Endothelial cell of umbilical vein (primary cell): ENCODE data around the gene FGF2. TPM values are rescaled to one million over a fixed set of nuclear protein-coding genes. Genes with fewer than 3 reads are reported as not detected.

Experiments
- BruUV-seq: library from RNA; stranded (reverse); fragments of 400-500 nt; replicated peaks from 2 replicates; lab custom pipeline; 2021; lab: Mats Ljungman, UMichigan
- CTCF ChIA-PET: fragments of 300-600, 350-600 bp; sonication (Branson Sonifier 250); formaldehyde crosslinking; loops from one replicate; lab custom pipeline; 2021; ENCODE audit warnings: antibody characterized with exemption, inconsistent platforms; lab: Charles Lee
- POLR2A ChIA-PET: fragments of 300-600, 350-600 bp; sonication (Branson Sonifier 250); formaldehyde crosslinking; loops from one replicate; lab custom pipeline; 2021; ENCODE audit warnings: antibody characterized with exemption, inconsistent platforms; lab: Charles Lee
- DNase-seq: peaks from one replicate; pipeline ENCODE4 v3.0.0-alpha.2; 2011; ENCODE audit warnings: low read depth, low spot score
- FAIRE-seq: peaks from 2 replicates; lab custom pipeline; 2011; peaks lifted over from hg19 to GRCh38; lab: Jason Lieb, UNC
- H2AFZ ChIP-seq: 2 replicates; pipeline ENCODE4 v1.6.0; 2012; ENCODE audit warnings: low read depth, low read length, control low read depth, inconsistent platforms
- H3K27ac ChIP-seq: 2 replicates; pipeline ENCODE4 v1.5.1; 2011; ENCODE audit warnings: low read depth, mild to moderate bottlenecking, control low read depth, low read length, moderate library complexity; ENCODE audit not compliant: insufficient read depth
- H3K27me3 ChIP-seq, 2 experiments: 2 replicates each; pipeline versions ENCODE4 v1.6.0 to v1.6.1; 2011; ENCODE audit warnings: low read length in 2 of 2, mixed read lengths in 1 of 2; ENCODE audit not compliant: control insufficient read depth in 2 of 2, insufficient read depth in 2 of 2
- H3K36me3 ChIP-seq, 2 experiments: 2 replicates in 1 of 2; 3 replicates in 1 of 2; pipeline ENCODE4 v1.5.1; 2011; ENCODE audit warnings: low read length in 2 of 2, mild to moderate bottlenecking in 1 of 2, moderate library complexity in 1 of 2; ENCODE audit not compliant: control insufficient read depth in 2 of 2, insufficient read depth in 2 of 2; ENCODE audit errors: extremely low read depth in 1 of 2
- H3K4me1 ChIP-seq: 3 replicates; pipeline ENCODE4 v1.5.1; 2011; ENCODE audit warnings: mild to moderate bottlenecking, low read length; ENCODE audit not compliant: control insufficient read depth, insufficient read depth; ENCODE audit errors: extremely low read depth
- H3K4me2 ChIP-seq: 2 replicates; pipeline ENCODE4 v1.6.1; 2011; ENCODE audit warnings: low read length, control low read depth, mixed read lengths; ENCODE audit not compliant: insufficient read depth
- H3K4me3 ChIP-seq, 3 experiments: fragments of 200-600 bp in 1 of 3; sonication (generic), shearing (Covaris generic) in 1 of 3; replicated peaks in 1 of 3; 2 replicates each; pipeline ENCODE4 v1.5.1; 2011 to 2016; ENCODE audit warnings: control low read depth in 3 of 3, low read length in 3 of 3, mild to moderate bottlenecking in 2 of 3, inconsistent platforms in 1 of 3, low read depth in 1 of 3, moderate library complexity in 1 of 3; ENCODE audit not compliant: insufficient read depth in 1 of 3
- H3K79me2 ChIP-seq: 2 replicates; pipeline ENCODE4 v1.6.0; 2012; ENCODE audit warnings: low read length, inconsistent platforms; ENCODE audit not compliant: control insufficient read depth, insufficient read depth
- H3K9ac ChIP-seq: replicated peaks from 2 replicates; pipeline ENCODE3; 2011; ENCODE audit warnings: low read length, control low read depth; ENCODE audit not compliant: insufficient read depth; ENCODE audit errors: extremely low read depth
- H3K9me1 ChIP-seq: replicated peaks from 3 replicates; pipeline ENCODE4 v1.6.0; 2011; ENCODE audit warnings: mild to moderate bottlenecking, low read length; ENCODE audit not compliant: control insufficient read depth, insufficient read depth; ENCODE audit errors: extremely low read depth
- H3K9me3 ChIP-seq: replicated peaks from 2 replicates; pipeline ENCODE4 v1.5.1; 2012; ENCODE audit warnings: low read length, inconsistent platforms; ENCODE audit not compliant: control insufficient read depth, insufficient read depth
- H4K20me1 ChIP-seq: replicated peaks from 2 replicates; pipeline ENCODE3; 2011; ENCODE audit warnings: mild to moderate bottlenecking, low read length; ENCODE audit not compliant: control insufficient read depth, insufficient read depth; ENCODE audit errors: extremely low read depth
- CTCF ChIP-seq, 2 donors: IDR thresholded peaks; 1 replicate in 1 of 2; 2 replicates in 1 of 2; pipeline ENCODE4 v1.5.1; 2011; ENCODE audit warnings: low read length in 2 of 2, mild to moderate bottlenecking in 2 of 2, moderate library complexity in 2 of 2, control low read depth in 1 of 2, inconsistent platforms in 1 of 2, low read depth in 1 of 2; ENCODE audit not compliant: insufficient read depth in 1 of 2; ENCODE audit errors: extremely low read depth in 1 of 2
- EZH2 ChIP-seq: IDR thresholded peaks from 2 replicates; pipeline ENCODE4 v1.6.1; 2012; ENCODE audit warnings: borderline replicate concordance, low read depth, mild to moderate bottlenecking, moderate library complexity, low read length, inconsistent platforms; ENCODE audit not compliant: severe bottlenecking
- FOS ChIP-seq: IDR thresholded peaks from 2 replicates; pipeline ENCODE4 v1.6.1; 2011; ENCODE audit warnings: mild to moderate bottlenecking, low read length, moderate library complexity, borderline replicate concordance; ENCODE audit not compliant: insufficient read depth
- GATA2 ChIP-seq: IDR thresholded peaks from 2 replicates; pipeline ENCODE4 v1.7.0; 2011; ENCODE audit warnings: low read depth, mild to moderate bottlenecking, moderate library complexity, mixed read lengths, low read length; ENCODE audit not compliant: insufficient read length, insufficient read depth
- JUN ChIP-seq: IDR thresholded peaks from 2 replicates; pipeline ENCODE4 v1.6.1; 2011; ENCODE audit warnings: borderline replicate concordance, low read depth; ENCODE audit not compliant: insufficient read length, insufficient read depth
- MYC ChIP-seq: IDR thresholded peaks from one replicate; pipeline ENCODE4 v1.6.1; 2011; ENCODE audit warnings: mild to moderate bottlenecking, low read depth, low read length
- POLR2A ChIP-seq: IDR thresholded peaks from 2 replicates; pipeline ENCODE4 v1.6.1; 2012; ENCODE audit warnings: low read depth, mild to moderate bottlenecking, control low read depth, low read length
- POLR2AphosphoS5 ChIP-seq: IDR thresholded peaks from 2 replicates; pipeline ENCODE4 v1.6.1; 2012; ENCODE audit warnings: low read depth, mild to moderate bottlenecking, control low read depth, low read length, moderate library complexity; ENCODE audit not compliant: insufficient read depth
- dilution Hi-C: fragments of 300-500 bp; cut with MboI; formaldehyde crosslinking; loops from one replicate; pipeline ENCODE4 v1.15.0; 2019; ENCODE audit warnings: low sequenced_read_pairs; ENCODE audit not compliant: extremely low pct_ligation_motif_present
- intact Hi-C: fragments of 100-400 bp; cut with micrococcal nuclease; formaldehyde crosslinking; loops from one replicate; pipeline ENCODE4 v1.10.0; 2022
- polyA plus RNA-seq, 4 experiments: library from polyadenylated mRNA; depleted of rRNA in 3 of 4; stranded (reverse) in 3 of 4; unstranded in 1 of 4; fragments of >200 nt; gene quantifications; 2 replicates each; pipeline versions ENCODE4 v1.2.1 to v1.2.3, GENCODE V29; 2011 to 2012; ENCODE audit warnings: missing spikeins in 1 of 4
- total RNA-seq: library from RNA; stranded (reverse); gene quantifications from 2 replicates; pipeline ENCODE4 v1.2.3, GENCODE V29; 2021
- TF ChIP-seq, protein P1 (sequence below): IDR thresholded peaks from 2 replicates; pipeline ENCODE4 v1.6.1; 2011; ENCODE audit not compliant: insufficient read depth, insufficient read length

FGF2 gene
- total and polyA plus RNA-seq, 2 donors (not counting 3 experiments of a cell fraction or from before 2014, with no cell fraction given), result 4.6 to 23.9 TPM

DNA sequence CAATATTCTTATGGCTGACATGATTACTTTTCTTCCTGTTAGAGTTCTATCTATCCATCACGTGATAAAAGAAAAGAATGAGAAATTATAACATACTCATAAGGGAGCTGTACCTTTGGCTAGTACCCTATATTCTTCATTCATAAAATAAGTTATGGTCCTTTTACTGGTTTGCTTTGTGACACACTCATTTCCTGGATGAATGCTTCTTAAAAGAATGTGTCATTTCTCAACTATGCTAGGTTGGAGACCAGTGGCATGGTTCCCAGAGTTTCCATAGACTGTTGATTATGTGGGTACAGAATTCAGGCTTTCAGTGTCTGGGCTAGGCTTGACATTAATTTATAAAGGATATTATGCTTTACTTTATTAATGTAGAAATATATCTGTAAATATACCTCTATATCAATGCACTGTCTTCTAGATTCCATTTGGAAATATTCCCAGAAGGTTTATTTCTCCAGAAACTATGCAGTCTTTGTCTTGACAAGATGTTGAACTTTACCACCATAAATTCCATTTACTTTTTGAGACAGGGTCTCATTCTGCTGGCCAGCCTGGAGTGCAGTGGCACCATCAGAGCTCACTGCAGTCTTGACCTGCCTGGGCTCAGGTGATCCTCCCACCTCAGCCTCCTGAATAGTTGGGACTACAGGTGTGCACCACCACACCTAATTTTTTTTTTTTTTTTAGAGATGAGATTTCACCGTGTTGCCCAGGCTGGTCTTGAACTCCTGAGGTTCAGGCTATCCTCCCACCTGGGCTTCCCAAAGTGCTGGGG, 71.9 kb downstream of the FGF2 start:
- peaks cover 33% of the 10 kb centered on the region for H3K4me1 ChIP-seq
- no peaks in the 10 kb centered on the region for H3K9me3 ChIP-seq
- H3K79me2 ChIP-seq, result no peaks in the 10 kb centered on the region
- BruUV-seq, result no TSS peak
- ChIA-PET CTCF (interaction anchor here (0.9 to 2.3 kb wide), 3 partner anchors 16 to 166 kb away, joined by 3 to 9 read pairs (median 7); partner anchors contain the start of gene BBS12), POLR2A (no interaction called here)
- peak; percentile 74 for FAIRE-seq
- intact Hi-C loops (loop anchor here (2.0 kb wide), 2 partner anchors 72 to 134 kb away; partner anchors contain the start of gene FGF2), dilution Hi-C loops (no loop called here)
- no peak overlapping the region for H3K4me3 ChIP-seq
- H2AFZ ChIP-seq, result no peak overlapping the region
- H3K9me1 ChIP-seq, result no peaks in the 10 kb centered on the region
- H4K20me1 ChIP-seq, result no peaks in the 10 kb centered on the region
- DNase-seq, result peak; percentile 90
- peaks cover 0 to 2% of the 10 kb centered on the region in 2 experiments for H3K36me3 ChIP-seq
- H3K27ac ChIP-seq, result peak overlapping the region; percentile 76
- TF ChIP-seq MYC (no peak), POLR2A (peak; percentile 24), JUN (peak; percentile 94), FOS (peak; percentile 90), POLR2AphosphoS5 (peak; percentile 43)
- no peak overlapping the region for H3K9ac ChIP-seq
- H3K4me2 ChIP-seq, result peak overlapping the region; percentile 34
- H3K27me3 ChIP-seq, result no peaks in the 10 kb centered on the region

- intact Hi-C loops, result loop anchor here (2.0 kb wide), 2 partner anchors 73 to 135 kb away; partner anchors contain the start of gene FGF2
Observed at GRCh38 chr4:122899682-122900081, 73.1 kb downstream of the FGF2 start.

More at GRCh38 chr4:122899682-122900081, 73.1 kb downstream of the FGF2 start:
- H3K4me3 ChIP-seq, result no peak overlapping the region
- no peak for FAIRE-seq
- ChIA-PET CTCF (interaction anchor here (2.0 to 2.3 kb wide), 2 partner anchors 15 to 142 kb away, joined by 7 to 9 read pairs; no protein-coding TSS in a partner anchor), POLR2A (no interaction called here)
- no peaks in the 10 kb centered on the region for H4K20me1 ChIP-seq
- H3K9me3 ChIP-seq, result no peaks in the 10 kb centered on the region
- no peaks in the 10 kb centered on the region for H3K9me1 ChIP-seq
- no peak overlapping the region for H2AFZ ChIP-seq
- no peak for DNase-seq
- H3K79me2 ChIP-seq, result no peaks in the 10 kb centered on the region
- H3K4me2 ChIP-seq, result no peak overlapping the region
- no peak overlapping the region for H3K9ac ChIP-seq
- no peaks in the 10 kb centered on the region for H3K27me3 ChIP-seq
- BruUV-seq, result no TSS peak
- peaks cover 0 to 2% of the 10 kb centered on the region in 2 experiments for H3K36me3 ChIP-seq
- TF ChIP-seq POLR2A, result no peak
- no peak for TF ChIP-seq EZH2
- TF ChIP-seq POLR2AphosphoS5, result no peak
- TF ChIP-seq MYC, result no peak
- TF ChIP-seq, protein P1, sequence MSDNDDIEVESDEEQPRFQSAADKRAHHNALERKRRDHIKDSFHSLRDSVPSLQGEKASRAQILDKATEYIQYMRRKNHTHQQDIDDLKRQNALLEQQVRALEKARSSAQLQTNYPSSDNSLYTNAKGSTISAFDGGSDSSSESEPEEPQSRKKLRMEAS, result no peak
- no peak for TF ChIP-seq CTCF (IDR thresholded peaks at IDR 0.05; ENCODE audit: extremely low read depth in 1 of 2, insufficient read depth in 1 of 2, low read depth in 1 of 2, low read length in 2 of 2)
- no peak for TF ChIP-seq JUN
- TF ChIP-seq GATA2, result no peak
- dilution Hi-C loops, result loop anchor here (25.0 kb wide), 1 partner anchor 137 kb away; no protein-coding TSS in a partner anchor
- H3K4me1 ChIP-seq, result peaks cover 33% of the 10 kb centered on the region
- H3K27ac ChIP-seq, result no peak overlapping the region
